Dendritic cell treated with granulocyte-macrophage colony-stimulating factor and Interleukin-4, amounts not matched to agents 40 ng/mL and 50 ng/mL, for 4 days (primary cell): ENCODE data around the gene RAB40C.

Experiments used
- H3K27ac Mint-ChIP-seq: one replicate; pipeline ENCODE4 v1.8.0; 2022; ENCODE audit warnings: mild to moderate bottlenecking, mixed read lengths
- H3K27me3 Mint-ChIP-seq: one replicate; pipeline ENCODE4 v1.8.0; 2022; ENCODE audit warnings: mild to moderate bottlenecking, mixed read lengths
- H3K36me3 Mint-ChIP-seq: one replicate; pipeline ENCODE4 v1.8.0; 2022; ENCODE audit warnings: low read depth, mixed read lengths
- H3K4me1 Mint-ChIP-seq: one replicate; pipeline ENCODE4 v1.8.0; 2022; ENCODE audit warnings: low read depth, mixed read lengths
- H3K4me3 Mint-ChIP-seq: one replicate; pipeline ENCODE4 v1.8.0; 2022; ENCODE audit warnings: mild to moderate bottlenecking, moderate library complexity, mixed read lengths
- H3K9me3 Mint-ChIP-seq: one replicate; pipeline ENCODE4 v1.8.0; 2022; ENCODE audit warnings: mixed read lengths
- intact Hi-C: fragments of 100-400 bp; cut with micrococcal nuclease; formaldehyde crosslinking; loops from one replicate; pipeline ENCODE4 v1.15.0; 2022

The RAB40C gene

DNA sequence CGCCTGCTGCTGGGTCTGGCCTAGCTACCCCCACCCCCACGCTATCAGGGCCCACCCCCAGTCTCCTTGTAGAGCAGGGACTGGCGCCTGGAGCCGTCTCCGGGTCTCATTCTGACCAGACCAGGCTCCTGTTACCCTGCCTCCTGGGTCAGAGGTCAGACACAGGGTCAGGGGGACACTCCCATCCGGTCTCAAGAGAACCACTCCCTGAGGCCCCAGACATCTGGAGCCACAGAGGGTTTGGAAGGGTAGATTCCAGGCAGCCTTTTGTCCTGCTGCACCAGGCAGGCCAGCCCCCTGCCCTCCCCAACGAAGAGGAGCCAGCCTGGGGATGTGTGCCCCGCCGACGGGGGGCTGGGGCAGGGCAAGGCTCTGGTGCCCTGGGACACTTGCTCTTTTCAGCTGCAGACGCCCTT is 40.0 kb downstream of the RAB40C start:
- no peak overlapping the region for H3K4me3 Mint-ChIP-seq
- H3K27me3 Mint-ChIP-seq = peaks cover 8% of the 10 kb centered on the region
- H3K36me3 Mint-ChIP-seq = peaks cover 71% of the 10 kb centered on the region
- intact Hi-C loops = no loop called here
- no peaks in the 10 kb centered on the region for H3K9me3 Mint-ChIP-seq
- H3K4me1 Mint-ChIP-seq = peaks cover 11% of the 10 kb centered on the region
- peak overlapping the region; percentile 12 for H3K27ac Mint-ChIP-seq

DNA sequence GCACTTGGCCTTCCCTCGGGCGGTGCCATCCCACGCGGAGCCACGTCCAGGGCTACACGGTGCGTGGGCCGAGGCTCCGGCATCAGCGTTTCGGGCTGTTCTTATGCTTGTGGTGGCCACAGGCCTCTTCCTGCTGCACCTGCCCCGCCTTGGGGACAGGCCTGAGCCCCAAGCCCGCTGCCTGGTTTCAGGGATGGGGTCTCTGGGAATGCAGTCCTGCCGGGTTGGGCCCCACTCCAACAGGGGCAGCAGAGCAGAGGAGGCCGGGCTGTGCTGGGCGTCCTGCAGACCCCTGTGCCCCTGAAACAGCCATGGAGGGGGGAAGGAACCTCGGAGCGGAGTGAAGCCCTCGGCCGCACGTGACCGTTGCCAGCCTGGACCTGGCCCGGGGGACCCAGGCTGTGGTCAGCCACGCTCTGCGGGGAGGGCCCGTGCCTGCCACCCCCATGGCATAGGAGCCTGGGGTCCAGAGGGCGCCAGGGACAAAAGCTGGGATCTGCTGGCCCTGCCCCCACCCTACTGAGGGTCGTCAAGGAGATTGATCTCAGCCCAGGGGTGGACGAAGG is 40.5 kb downstream of the RAB40C start:
- Mint-ChIP-seq H3K27ac (peak overlapping the region; percentile 12), H3K36me3 (peaks cover 69% of the 10 kb centered on the region), H3K4me1 (peaks cover 14% of the 10 kb centered on the region), H3K27me3 (peaks cover 8% of the 10 kb centered on the region), H3K9me3 (no peaks in the 10 kb centered on the region), H3K4me3 (no peak overlapping the region)
- intact Hi-C loops = no loop called here

DNA sequence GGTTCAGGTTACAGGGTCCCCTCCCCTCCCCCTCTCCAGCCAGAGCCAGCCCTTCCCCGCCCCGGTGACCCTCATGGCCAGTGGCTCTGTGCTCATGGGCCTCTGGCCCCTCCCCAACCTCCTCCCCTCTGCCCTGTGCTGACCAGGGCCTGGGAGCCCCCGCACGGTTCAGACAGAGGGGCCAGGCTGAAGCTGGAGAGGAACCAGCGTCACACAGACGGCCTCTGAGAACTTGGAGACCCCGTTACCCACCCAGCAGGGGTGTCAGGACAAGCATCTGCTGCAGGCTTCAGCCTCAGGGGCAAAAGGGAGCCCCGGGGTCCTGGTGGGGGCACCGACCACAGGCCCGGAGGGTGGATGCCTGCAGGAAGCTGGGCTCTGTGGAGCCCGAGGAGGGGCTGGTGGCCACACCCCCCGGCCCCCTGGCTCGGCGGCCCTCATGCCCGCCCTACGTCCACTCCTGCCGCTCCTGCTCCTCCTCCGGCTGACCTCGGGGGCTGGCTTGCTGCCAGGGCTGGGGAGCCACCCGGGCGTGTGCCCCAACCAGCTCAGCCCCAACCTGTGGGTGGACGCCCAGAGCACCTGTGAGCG is 41.0 kb downstream of the RAB40C start, which contains the start of gene WFIKKN1:
Gene WFIKKN1, plus strand, starts transcription at position 171 of the 591 bp plus-strand sequence. Its CDS starts 269 bp downstream, at position 440.
- H3K27me3 Mint-ChIP-seq = peaks cover 8% of the 10 kb centered on the region
- intact Hi-C loops = no loop called here
- no peaks in the 10 kb centered on the region for H3K9me3 Mint-ChIP-seq
- no peak within 1 kb of the TSS for H3K4me3 Mint-ChIP-seq
- peaks cover 14% of the 10 kb centered on the region for H3K4me1 Mint-ChIP-seq
- H3K27ac Mint-ChIP-seq = peak within 1 kb of the TSS; percentile 12
- peaks cover 63% of the 10 kb centered on the region for H3K36me3 Mint-ChIP-seq

DNA sequence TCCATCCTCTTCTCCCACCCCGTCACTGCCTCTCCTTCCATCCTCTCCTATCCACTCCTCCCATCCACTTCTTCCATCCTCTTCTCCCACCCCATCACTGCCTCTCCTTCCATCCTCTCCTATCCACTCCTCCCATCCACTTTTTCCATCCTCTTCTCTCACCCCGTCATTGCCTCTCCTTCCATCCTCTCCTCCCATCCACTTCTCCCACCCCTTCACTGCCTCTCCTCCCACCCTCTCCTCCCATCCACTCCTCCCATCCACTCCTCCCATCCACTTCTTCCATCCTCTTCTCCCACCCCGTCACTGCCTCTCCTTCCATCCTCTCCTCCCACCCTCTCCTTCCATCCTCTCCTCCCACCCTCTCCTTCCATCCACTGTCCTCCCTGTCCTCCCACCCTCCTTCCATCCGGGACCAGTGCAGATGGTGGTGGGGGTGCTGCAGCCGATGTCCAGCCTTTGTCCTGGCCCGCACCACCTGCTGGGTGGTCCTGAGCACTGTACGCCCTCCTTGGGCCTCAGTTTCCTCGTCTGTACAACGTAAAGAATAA is 42.0 kb downstream of the RAB40C start:
- no peak overlapping the region for H3K4me3 Mint-ChIP-seq
- H3K27ac Mint-ChIP-seq = no peak overlapping the region
- H3K36me3 Mint-ChIP-seq = peaks cover 61% of the 10 kb centered on the region
- H3K9me3 Mint-ChIP-seq = no peaks in the 10 kb centered on the region
- intact Hi-C loops = no loop called here
- H3K27me3 Mint-ChIP-seq = peaks cover 8% of the 10 kb centered on the region
- peaks cover 14% of the 10 kb centered on the region for H3K4me1 Mint-ChIP-seq

DNA sequence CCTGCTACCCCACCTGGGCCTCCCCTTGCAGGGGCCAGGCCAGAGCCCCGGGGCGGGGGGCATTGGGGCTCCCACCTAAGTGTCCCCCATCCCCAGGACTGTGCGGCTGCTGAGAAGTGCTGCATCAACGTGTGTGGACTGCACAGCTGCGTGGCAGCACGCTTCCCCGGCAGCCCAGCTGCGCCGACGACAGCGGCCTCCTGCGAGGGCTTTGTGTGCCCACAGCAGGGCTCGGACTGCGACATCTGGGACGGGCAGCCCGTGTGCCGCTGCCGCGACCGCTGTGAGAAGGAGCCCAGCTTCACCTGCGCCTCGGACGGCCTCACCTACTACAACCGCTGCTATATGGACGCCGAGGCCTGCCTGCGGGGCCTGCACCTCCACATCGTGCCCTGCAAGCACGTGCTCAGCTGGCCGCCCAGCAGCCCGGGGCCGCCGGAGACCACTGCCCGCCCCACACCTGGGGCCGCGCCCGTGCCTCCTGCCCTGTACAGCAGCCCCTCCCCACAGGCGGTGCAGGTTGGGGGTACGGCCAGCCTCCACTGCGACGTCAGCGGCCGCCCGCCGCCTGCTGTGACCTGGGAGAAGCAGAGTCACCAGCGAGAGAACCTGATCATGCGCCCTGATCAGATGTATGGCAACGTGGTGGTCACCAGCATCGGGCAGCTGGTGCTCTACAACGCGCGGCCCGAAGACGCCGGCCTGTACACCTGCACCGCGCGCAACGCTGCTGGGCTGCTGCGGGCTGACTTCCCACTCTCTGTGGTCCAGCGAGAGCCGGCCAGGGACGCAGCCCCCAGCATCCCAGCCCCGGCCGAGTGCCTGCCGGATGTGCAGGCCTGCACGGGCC is 42.8 kb downstream of the RAB40C start:
- Mint-ChIP-seq H3K27me3 (peaks cover 9% of the 10 kb centered on the region), H3K9me3 (no peaks in the 10 kb centered on the region), H3K27ac (no peak overlapping the region), H3K36me3 (peaks cover 54% of the 10 kb centered on the region), H3K4me1 (peaks cover 19% of the 10 kb centered on the region), H3K4me3 (no peak overlapping the region)
- intact Hi-C loops = no loop called here

DNA sequence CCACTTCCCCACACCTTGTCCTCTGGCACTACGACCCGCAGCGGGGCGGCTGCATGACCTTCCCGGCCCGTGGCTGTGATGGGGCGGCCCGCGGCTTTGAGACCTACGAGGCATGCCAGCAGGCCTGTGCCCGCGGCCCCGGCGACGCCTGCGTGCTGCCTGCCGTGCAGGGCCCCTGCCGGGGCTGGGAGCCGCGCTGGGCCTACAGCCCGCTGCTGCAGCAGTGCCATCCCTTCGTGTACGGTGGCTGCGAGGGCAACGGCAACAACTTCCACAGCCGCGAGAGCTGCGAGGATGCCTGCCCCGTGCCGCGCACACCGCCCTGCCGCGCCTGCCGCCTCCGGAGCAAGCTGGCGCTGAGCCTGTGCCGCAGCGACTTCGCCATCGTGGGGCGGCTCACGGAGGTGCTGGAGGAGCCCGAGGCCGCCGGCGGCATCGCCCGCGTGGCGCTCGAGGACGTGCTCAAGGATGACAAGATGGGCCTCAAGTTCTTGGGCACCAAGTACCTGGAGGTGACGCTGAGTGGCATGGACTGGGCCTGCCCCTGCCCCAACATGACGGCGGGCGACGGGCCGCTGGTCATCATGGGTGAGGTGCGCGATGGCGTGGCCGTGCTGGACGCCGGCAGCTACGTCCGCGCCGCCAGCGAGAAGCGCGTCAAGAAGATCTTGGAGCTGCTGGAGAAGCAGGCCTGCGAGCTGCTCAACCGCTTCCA is 43.6 kb downstream of the RAB40C start:
- peaks cover 46% of the 10 kb centered on the region for H3K36me3 Mint-ChIP-seq
- no peak overlapping the region for H3K27ac Mint-ChIP-seq
- intact Hi-C loops = no loop called here
- no peak overlapping the region for H3K4me3 Mint-ChIP-seq
- H3K9me3 Mint-ChIP-seq = no peaks in the 10 kb centered on the region
- peaks cover 11% of the 10 kb centered on the region for H3K27me3 Mint-ChIP-seq
- peaks cover 26% of the 10 kb centered on the region for H3K4me1 Mint-ChIP-seq

DNA sequence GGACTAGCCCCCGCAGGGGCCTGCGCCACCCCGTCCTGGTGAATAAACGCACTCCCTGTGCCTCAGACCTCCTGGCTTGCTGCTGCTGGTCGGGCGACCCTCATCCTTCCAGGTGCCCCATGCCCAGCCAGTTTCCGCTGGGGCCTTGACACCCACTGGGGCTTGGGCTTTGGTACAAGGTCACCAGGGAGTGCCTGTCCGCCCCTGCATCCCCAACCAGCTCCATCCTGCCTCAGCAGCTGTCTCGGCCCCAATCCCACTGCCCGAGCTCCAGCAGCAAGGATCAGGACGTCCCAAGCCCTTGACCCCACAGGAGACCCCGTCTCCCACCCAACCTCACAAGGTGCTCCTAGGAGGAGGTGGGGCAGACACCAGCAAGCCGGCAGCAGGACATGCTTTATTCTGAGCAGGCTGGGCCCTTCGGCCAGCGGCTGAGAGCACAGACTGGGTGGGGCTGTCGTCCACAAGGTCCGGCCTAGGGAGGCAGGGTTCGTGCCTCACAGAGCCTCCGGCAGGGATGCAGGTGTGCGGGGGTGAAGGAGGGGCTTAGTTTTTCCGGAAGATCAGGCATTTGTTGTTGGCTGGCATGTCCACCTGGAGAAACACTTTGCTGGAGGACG is 44.3 kb downstream of the RAB40C start:
- H3K36me3 Mint-ChIP-seq = peaks cover 39% of the 10 kb centered on the region
- no peak overlapping the region for H3K27ac Mint-ChIP-seq
- H3K4me3 Mint-ChIP-seq = peak overlapping the region; percentile 40
- intact Hi-C loops = no loop called here
- H3K9me3 Mint-ChIP-seq = no peaks in the 10 kb centered on the region
- peaks cover 26% of the 10 kb centered on the region for H3K4me1 Mint-ChIP-seq
- peaks cover 11% of the 10 kb centered on the region for H3K27me3 Mint-ChIP-seq

DNA sequence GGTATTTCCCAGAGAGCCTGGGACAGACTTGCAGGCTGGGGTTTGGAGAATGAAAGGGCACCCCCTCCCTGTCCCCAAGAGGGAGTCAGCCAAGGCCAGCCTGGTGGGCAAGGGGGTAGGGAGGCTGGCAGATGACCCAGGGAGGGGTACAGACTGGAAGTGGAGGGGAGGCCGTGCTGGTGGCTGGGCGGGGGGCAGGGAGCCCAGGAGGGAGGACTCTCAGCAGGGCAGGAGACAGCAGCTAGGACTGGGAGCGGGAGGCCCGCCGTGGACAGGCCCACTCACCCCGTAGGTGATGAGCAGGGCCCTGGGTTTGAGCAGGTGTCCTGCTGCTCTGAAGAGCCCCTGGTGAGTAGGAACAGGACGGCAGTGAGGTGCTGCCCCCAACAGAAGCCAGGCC is 45.1 kb downstream of the RAB40C start:
- H3K36me3 Mint-ChIP-seq = peaks cover 34% of the 10 kb centered on the region
- H3K27me3 Mint-ChIP-seq = peaks cover 11% of the 10 kb centered on the region
- peak overlapping the region; percentile 70 for H3K4me3 Mint-ChIP-seq
- no peak overlapping the region for H3K27ac Mint-ChIP-seq
- H3K4me1 Mint-ChIP-seq = peaks cover 26% of the 10 kb centered on the region
- intact Hi-C loops = no loop called here
- H3K9me3 Mint-ChIP-seq = no peaks in the 10 kb centered on the region

DNA sequence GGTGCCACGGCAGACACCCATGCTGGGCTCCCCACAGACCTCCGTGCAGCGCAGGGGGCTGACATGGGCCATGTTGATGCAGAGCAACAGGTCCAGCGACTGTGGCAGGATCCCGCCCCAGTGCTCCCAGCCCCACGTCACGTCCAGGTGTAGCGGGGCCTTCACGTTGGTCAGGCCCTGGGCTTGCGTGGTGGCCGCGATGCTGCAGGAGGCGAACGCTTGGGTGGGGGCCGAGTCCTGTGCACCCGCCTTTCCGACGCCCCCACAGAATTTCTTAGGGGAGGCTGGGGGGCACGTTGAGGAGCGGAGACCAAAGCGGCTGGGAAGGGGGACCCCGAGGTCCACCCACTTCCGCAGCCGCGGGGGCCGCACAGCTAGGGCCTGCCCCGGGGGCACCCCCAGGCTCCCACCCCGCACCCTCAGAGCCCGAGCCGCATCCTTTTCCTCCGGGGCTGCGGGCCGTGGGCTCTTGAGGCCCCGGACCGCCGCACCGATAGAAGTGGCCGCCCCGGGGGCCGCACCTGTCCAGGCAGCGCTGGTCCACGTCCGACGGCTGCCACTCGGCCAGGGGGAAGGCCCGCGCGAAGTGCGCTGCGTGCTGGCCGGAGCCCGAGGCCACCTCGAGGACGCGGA is 45.8 kb downstream of the RAB40C start:
- peaks cover 34% of the 10 kb centered on the region for H3K36me3 Mint-ChIP-seq
- peak overlapping the region; percentile 97 for H3K4me3 Mint-ChIP-seq
- peak overlapping the region; percentile 94 for H3K27ac Mint-ChIP-seq
- intact Hi-C loops = loop anchor here (1.0 kb wide), 1 partner anchor 46 kb away; no protein-coding TSS in a partner anchor
- peaks cover 32% of the 10 kb centered on the region for H3K4me1 Mint-ChIP-seq
- H3K27me3 Mint-ChIP-seq = peaks cover 11% of the 10 kb centered on the region
- H3K9me3 Mint-ChIP-seq = no peaks in the 10 kb centered on the region

DNA sequence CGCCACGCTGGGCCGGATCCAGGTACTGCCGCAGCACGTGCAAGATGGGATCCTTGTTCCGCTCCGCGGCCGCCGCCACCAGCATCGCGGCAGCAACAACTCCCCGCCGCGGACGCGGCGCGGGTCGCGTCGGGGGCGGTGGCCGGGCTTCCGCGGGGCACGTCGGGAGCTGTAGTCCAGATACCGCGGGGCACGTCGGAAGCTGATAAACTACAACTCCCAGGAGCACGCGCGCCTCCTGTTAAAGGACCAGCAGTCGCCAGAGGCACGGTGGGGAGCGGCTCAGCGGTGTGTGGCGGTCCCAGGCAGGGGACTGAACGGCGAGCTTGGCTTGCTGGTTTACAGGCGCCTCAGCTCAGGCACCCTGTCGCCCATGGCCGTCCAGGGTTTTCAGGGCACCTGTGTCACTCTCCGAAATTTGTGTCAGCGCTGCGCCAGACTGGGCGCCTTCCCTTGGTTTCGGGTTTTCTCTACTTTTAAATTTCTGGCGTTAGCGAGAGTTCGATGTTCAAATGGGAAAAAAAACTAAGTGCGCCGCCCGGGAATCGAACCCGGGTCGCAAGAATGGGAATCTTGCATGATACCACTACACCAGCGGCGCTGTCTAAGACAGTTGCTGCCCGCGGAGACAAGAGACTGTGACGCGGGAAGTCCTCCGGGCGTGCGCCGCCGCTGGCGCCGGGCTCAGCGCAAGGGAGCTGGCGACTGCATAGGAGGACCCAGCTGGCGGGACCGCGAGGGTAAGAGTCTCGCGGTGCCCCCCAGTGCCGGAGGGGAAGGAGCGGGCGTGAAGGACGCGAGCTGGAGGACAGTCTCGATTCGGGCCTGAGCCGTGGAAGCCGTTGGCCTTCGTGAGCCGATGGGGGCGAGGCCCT is 46.6 kb downstream of the RAB40C start, which contains the start of gene METTL26:
Gene METTL26, minus strand, starts transcription at position 100 of the 875 bp plus-strand sequence. Its CDS starts 15 bp downstream, at position 85.
- Mint-ChIP-seq H3K9me3 (no peaks in the 10 kb centered on the region), H3K36me3 (peaks cover 34% of the 10 kb centered on the region), H3K4me3 (peak within 1 kb of the TSS; percentile 97), H3K27ac (peak within 1 kb of the TSS; percentile 94), H3K27me3 (peaks cover 7% of the 10 kb centered on the region), H3K4me1 (peaks cover 30% of the 10 kb centered on the region)
- intact Hi-C loops = loop anchor here (1.0 kb wide), 2 partner anchors 24 to 47 kb away; no protein-coding TSS in a partner anchor

DNA sequence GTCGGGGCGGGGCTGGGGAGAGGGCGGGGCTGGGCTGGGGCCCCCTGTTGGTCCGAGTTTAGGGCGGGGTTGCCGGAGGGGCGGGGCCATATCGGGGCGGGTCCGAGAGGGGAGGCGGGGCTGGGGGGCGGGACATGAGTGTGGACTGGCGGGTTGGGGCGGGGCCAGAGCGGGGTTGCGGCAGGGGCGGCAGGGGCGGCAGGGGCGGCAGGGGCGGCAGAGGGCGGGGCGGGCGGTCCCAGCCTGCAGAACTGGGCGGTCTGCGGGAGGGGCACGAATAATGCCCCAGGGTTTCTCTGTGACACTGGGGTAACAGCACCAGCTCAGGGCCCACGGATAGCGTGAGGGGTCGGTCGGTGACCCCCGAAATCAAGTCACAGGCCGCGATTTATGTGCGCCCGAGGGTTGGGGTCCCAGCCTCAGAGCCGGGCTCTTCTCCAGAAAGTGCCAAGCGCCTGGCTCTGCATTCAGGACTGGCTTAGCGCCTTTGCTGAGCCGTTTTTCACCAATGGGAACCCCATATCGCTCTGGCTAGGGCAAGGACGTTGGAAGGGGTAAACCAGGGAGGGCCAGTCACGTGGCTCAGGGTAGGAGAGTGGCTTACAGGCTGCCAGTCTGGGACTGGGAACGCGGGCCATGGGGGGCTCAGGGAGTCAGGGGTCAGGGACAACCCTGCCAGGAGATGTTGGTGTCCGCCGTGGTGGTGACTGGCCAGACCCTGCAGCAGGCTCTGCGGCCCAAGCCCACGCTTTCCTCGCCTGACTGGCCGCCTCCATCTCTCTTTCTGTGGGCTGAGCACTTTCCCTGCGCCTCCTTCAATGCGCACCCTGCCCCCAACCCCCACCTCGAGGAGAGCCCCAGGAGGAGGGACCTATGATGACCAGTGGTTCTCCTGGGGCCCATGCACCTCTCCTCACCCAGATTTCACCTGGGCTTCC is 47.5 kb downstream of the RAB40C start:
- H3K36me3 Mint-ChIP-seq = peaks cover 35% of the 10 kb centered on the region
- peaks cover 3% of the 10 kb centered on the region for H3K27me3 Mint-ChIP-seq
- H3K9me3 Mint-ChIP-seq = no peaks in the 10 kb centered on the region
- peaks cover 30% of the 10 kb centered on the region for H3K4me1 Mint-ChIP-seq
- intact Hi-C loops = loop anchor here (1.0 kb wide), 1 partner anchor 23 kb away; no protein-coding TSS in a partner anchor
- peak overlapping the region; percentile 97 for H3K4me3 Mint-ChIP-seq
- H3K27ac Mint-ChIP-seq = peak overlapping the region; percentile 94
